LNCAP (cell line): Measurements from ENCODE around the gene IGF2.

Experiments
- TF ChIP-seq, protein P1 (sequence below): fragments of 450-650 bp; IDR thresholded peaks from 2 replicates; pipeline ENCODE4 v1.5.1; 2017; ENCODE audit warnings: mild to moderate bottlenecking

Gene IGF2

DNA sequence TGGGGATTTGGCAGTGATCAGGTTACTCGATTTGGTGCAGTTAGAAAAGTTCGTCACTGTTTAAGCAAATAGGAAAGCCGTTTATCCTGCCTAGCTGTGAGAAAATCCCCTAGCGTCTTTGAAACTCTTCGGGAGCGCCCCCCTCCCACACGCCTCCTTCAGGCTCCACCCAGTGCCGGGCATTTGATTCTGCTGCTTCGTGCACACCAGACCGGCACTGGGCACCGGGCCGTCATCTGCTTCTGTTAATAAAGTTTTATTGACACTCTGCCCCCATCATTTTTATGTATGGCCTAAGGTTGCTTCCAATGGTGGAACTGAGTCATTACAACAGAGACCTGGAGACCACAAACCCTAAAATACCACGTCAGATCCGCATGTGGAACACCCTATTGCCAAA is 50.9 kb downstream of the IGF2 start:
- TF ChIP-seq, protein P1, sequence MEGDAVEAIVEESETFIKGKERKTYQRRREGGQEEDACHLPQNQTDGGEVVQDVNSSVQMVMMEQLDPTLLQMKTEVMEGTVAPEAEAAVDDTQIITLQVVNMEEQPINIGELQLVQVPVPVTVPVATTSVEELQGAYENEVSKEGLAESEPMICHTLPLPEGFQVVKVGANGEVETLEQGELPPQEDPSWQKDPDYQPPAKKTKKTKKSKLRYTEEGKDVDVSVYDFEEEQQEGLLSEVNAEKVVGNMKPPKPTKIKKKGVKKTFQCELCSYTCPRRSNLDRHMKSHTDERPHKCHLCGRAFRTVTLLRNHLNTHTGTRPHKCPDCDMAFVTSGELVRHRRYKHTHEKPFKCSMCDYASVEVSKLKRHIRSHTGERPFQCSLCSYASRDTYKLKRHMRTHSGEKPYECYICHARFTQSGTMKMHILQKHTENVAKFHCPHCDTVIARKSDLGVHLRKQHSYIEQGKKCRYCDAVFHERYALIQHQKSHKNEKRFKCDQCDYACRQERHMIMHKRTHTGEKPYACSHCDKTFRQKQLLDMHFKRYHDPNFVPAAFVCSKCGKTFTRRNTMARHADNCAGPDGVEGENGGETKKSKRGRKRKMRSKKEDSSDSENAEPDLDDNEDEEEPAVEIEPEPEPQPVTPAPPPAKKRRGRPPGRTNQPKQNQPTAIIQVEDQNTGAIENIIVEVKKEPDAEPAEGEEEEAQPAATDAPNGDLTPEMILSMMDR: no peak

DNA sequence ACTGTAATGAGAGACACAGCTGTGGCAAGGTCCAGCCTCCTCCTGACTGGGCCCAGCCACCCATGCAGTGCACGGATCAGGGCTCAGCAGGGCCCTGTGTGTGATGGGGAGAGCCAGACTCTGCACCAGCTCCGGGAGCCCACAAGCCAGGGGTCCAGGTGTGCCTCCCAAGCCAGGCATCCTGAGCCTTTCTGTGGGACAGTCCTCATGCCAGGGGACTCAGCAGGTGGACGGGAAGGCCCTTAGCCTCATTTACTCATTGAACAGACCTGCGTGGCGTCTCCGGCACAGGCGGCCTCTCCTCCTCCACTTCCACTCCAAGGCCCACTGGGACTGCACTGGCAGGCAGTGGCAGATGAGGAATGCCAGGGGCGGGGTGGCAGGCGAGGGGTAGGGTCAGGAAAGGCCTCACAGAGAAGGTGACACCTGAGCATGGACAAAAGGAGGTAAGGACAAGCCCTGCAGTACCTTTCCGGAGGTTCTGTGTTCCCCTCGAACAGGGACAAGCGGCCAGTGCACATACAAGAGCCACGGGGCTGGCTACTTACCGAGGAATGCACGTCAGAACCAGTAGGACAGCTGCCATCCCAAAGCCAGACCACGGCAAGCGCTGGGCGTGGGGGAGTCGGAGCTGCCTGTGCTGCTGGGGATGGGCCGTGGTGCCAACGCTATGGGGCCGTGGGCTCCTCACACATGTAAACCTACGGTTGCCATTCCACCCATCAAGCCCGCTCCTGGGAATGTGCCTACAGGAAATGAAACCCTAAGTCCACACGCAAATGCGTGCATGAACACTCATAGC is 52.7 kb downstream of the IGF2 start:
- TF ChIP-seq, protein P1: no peak

DNA sequence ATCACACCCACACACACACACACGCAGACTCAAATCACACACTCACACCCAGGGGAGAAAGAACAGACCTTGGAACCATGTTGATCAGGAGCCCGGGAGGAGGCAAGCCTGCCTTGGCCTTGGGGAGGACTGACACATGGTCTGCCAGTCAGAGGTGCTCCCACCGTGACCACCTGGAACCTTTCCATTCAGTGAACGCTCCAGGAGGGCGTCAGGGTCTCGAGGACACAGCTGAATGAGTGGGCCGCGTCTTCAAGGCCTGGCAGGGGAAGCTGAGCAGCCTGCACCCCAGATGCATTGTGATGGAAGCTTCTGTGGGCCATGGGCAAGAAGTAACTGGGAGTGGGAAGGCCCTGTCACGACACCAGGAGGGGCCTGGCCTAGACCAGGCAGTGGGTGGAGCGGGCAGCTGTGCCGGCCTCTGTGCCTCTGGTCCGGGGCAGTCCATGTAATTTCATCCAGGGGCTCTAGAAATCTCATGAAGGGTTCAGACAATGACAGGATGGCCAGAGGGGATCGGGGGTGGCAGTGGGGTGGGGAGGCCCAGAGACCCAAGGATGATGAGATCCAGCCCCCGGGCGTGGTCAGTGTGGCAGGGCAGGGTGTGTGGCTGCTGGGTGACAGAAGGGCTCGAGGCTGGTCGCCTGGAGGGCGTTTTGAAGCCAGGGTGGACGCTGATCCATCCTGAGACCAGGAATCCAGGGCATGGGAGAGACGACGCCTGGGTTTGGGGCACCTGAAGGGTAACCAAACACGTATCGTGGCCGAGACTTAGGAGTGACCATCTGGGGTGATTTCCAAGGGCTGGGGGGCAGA is 53.7 kb downstream of the IGF2 start:
- TF ChIP-seq, protein P1: no peak

DNA sequence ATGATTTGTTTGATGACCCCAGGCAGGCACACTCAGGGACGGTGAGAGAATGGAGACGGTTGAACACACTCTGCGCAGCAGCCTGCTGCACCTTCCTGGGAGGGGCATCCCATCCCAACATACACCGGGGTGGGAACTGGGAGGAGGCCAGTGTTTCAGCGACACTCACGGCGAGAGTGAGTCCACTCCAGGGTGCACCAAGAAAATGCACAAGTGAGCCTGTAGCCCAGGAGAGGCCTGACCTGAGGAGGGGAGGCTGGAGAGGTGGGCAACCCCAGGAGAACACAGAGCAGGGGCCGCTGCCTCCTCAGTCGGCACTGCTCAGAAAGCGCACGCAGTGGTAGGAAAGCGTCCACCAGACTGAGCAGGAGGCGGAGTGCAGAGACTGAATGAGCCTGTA is 54.5 kb downstream of the IGF2 start:
- TF ChIP-seq, protein P1: no peak
